ENCODE results near the gene PLXNA3.

Gene PLXNA3

GRCh38 chrX:154470914-154471568 is 13.0 kb downstream of the PLXNA3 start:
- intact Hi-C loops (cut with DNase I; ENCODE audit: low total_unique reads), result no loop called here
- no peak for DNase-seq
- Histone ChIP-seq H3K27ac (no peak overlapping the region), H3K36me3 (peaks cover 11 to 80% (median 55%) of the 10 kb centered on the region in 3 donors), H3K4me1 (no peaks in the 10 kb centered on the region), H3K9me3 (no peaks in the 10 kb centered on the region), H3K27me3 (no peaks in the 10 kb centered on the region), H3K4me3 (no peak overlapping the region)
- TF ChIP-seq, protein P1, sequence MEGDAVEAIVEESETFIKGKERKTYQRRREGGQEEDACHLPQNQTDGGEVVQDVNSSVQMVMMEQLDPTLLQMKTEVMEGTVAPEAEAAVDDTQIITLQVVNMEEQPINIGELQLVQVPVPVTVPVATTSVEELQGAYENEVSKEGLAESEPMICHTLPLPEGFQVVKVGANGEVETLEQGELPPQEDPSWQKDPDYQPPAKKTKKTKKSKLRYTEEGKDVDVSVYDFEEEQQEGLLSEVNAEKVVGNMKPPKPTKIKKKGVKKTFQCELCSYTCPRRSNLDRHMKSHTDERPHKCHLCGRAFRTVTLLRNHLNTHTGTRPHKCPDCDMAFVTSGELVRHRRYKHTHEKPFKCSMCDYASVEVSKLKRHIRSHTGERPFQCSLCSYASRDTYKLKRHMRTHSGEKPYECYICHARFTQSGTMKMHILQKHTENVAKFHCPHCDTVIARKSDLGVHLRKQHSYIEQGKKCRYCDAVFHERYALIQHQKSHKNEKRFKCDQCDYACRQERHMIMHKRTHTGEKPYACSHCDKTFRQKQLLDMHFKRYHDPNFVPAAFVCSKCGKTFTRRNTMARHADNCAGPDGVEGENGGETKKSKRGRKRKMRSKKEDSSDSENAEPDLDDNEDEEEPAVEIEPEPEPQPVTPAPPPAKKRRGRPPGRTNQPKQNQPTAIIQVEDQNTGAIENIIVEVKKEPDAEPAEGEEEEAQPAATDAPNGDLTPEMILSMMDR (IDR thresholded peaks at IDR 0.05), result no peak

- intact Hi-C loops (cut with DNase I; ENCODE audit: low total_unique reads), result no loop called here
- no peaks in the 10 kb centered on the region for H3K4me1 ChIP-seq
- no peak overlapping the region for H3K27ac ChIP-seq
- DNase-seq, result no peak
- H3K9me3 ChIP-seq, result no peaks in the 10 kb centered on the region
- no peaks in the 10 kb centered on the region for H3K27me3 ChIP-seq
- peaks cover 4 to 70% (median 45%) of the 10 kb centered on the region in 3 donors for H3K36me3 ChIP-seq
- TF ChIP-seq, protein P1 (IDR thresholded peaks at IDR 0.05), result no peak
- H3K4me3 ChIP-seq, result no peak overlapping the region
These were observed 14.0 kb downstream of the PLXNA3 start for GRCh38 chrX:154471839-154472684.

GRCh38 chrX:154472685-154473632 is 14.9 kb downstream of the PLXNA3 start:
- DNase-seq, result no peak
- H3K9me3 ChIP-seq, result no peaks in the 10 kb centered on the region
- no peaks in the 10 kb centered on the region for H3K27me3 ChIP-seq
- no peak overlapping the region for H3K27ac ChIP-seq
- peaks cover 4 to 61% (median 36%) of the 10 kb centered on the region in 3 donors for H3K36me3 ChIP-seq
- TF ChIP-seq, protein P1 (IDR thresholded peaks at IDR 0.05), result no peak
- intact Hi-C loops (cut with DNase I; ENCODE audit: low total_unique reads), result no loop called here
- H3K4me3 ChIP-seq, result no peak overlapping the region
- peaks cover 0 to 3% (median under 1%) of the 10 kb centered on the region in 4 donors for H3K4me1 ChIP-seq

GRCh38 chrX:154473683-154474082 is 15.6 kb downstream of the PLXNA3 start:
- intact Hi-C loops (cut with DNase I; ENCODE audit: low total_unique reads), result no loop called here
- TF ChIP-seq, protein P1 (IDR thresholded peaks at IDR 0.05), result no peak
- peaks cover 4 to 54% (median 31%) of the 10 kb centered on the region in 3 donors for H3K36me3 ChIP-seq
- no peak overlapping the region for H3K4me3 ChIP-seq
- no peaks in the 10 kb centered on the region for H3K9me3 ChIP-seq
- H3K4me1 ChIP-seq, result peaks cover 0 to 8% (median 2%) of the 10 kb centered on the region in 4 donors
- no peak for DNase-seq
- H3K27ac ChIP-seq, result no peak overlapping the region
- H3K27me3 ChIP-seq, result no peaks in the 10 kb centered on the region

- TF ChIP-seq, protein P1 (IDR thresholded peaks at IDR 0.05), result no peak
- Histone ChIP-seq H3K4me1 (peaks cover 0 to 9% (median 4%) of the 10 kb centered on the region in 4 donors), H3K27ac (no peak overlapping the region), H3K9me3 (no peaks in the 10 kb centered on the region), H3K27me3 (no peaks in the 10 kb centered on the region), H3K4me3 (no peak overlapping the region), H3K36me3 (peaks cover 0 to 23% (median 4%) of the 10 kb centered on the region in 3 donors)
- DNase-seq, result no peak
- intact Hi-C loops (cut with DNase I; ENCODE audit: low total_unique reads), result no loop called here
These were observed 18.7 kb downstream of the PLXNA3 start for GRCh38 chrX:154476821-154477220.
